Measurements from ENCODE around the gene SEMA3B. TPM values are rescaled to one million over a fixed set of nuclear protein-coding genes. Genes with fewer than 3 reads are reported as not detected.

Gene SEMA3B
- total RNA-seq, 6 donors from 2014 or later = 98.3 to 242 (median 122) TPM

GRCh38 chr3:50254577-50255250 is 14.2 kb upstream of the SEMA3B start:
- peaks cover 19 to 86% (median 66%) of the 10 kb centered on the region in 4 donors for H3K36me3 ChIP-seq
- ATAC-seq (ENCODE audit: low FRiP score in 2 of 2) = peak; percentile 64 to 72
- 62 to 63% methylated on average over 7 to 8 of the region's 8 CpGs for WGBS, 2 donors
- H3K27ac ChIP-seq = peak overlapping the region; percentile 91 to 98 (median 95)
- no peak overlapping the region for H3K4me3 ChIP-seq
- peak in 1 of 2 donors; percentile 86 for DNase-seq
- peaks cover 77 to 99% (median 96%) of the 10 kb centered on the region in 4 donors for H3K4me1 ChIP-seq
- peaks cover 0 to 7% (median 0%) of the 10 kb centered on the region in 4 donors for H3K9me3 ChIP-seq
- TF ChIP-seq POLR2AphosphoS5 (IDR thresholded peaks at IDR 0.05) (peak; percentile 84 to 92), EP300 (IDR thresholded peaks at IDR 0.05) (peak; percentile 35 to 93 (median 75)), POLR2A (IDR thresholded peaks at IDR 0.05) (peak in 1 of 4 donors; percentile 53), CTCF (IDR thresholded peaks at IDR 0.05) (no peak)
- H3K27me3 ChIP-seq = no peaks in the 10 kb centered on the region

GRCh38 chr3:50255251-50255615 is 13.7 kb upstream of the SEMA3B start:
- DNase-seq = no peak

GRCh38 chr3:50256978-50257890 is 11.7 kb upstream of the SEMA3B start:
- H3K27ac ChIP-seq = peak overlapping the region; percentile 94 to 98 (median 96)
- no peak overlapping the region for H3K4me3 ChIP-seq
- peaks cover 71 to 95% (median 91%) of the 10 kb centered on the region in 4 donors for H3K4me1 ChIP-seq
- DNase-seq = no peak
- peaks cover 19 to 69% (median 59%) of the 10 kb centered on the region in 4 donors for H3K36me3 ChIP-seq
- WGBS, 2 donors = 89% methylated on average over 17 to 20 of the region's 20 CpGs
- no peak for ATAC-seq (ENCODE audit: low FRiP score in 2 of 2)
- no peaks in the 10 kb centered on the region for H3K27me3 ChIP-seq
- TF ChIP-seq CTCF (IDR thresholded peaks at IDR 0.05) = peak in 5 of 6 experiments; percentile 30 to 51 (median 42)
- TF ChIP-seq EP300 (IDR thresholded peaks at IDR 0.05) = no peak
- H3K9me3 ChIP-seq = peaks cover 0 to 7% (median 0%) of the 10 kb centered on the region in 4 donors

More at GRCh38 chr3:50255251-50255615, 13.7 kb upstream of the SEMA3B start:
- peaks cover 19 to 84% (median 66%) of the 10 kb centered on the region in 4 donors for H3K36me3 ChIP-seq
- H3K27me3 ChIP-seq = no peaks in the 10 kb centered on the region
- H3K4me3 ChIP-seq = no peak overlapping the region
- no peak for TF ChIP-seq EP300 (IDR thresholded peaks at IDR 0.05)
- no peak for TF ChIP-seq POLR2AphosphoS5 (IDR thresholded peaks at IDR 0.05)
- TF ChIP-seq POLR2A (IDR thresholded peaks at IDR 0.05) = no peak
- TF ChIP-seq CTCF (IDR thresholded peaks at IDR 0.05) = no peak
- H3K9me3 ChIP-seq = peaks cover 0 to 7% (median 0%) of the 10 kb centered on the region in 4 donors
- no peak for ATAC-seq (ENCODE audit: low FRiP score in 2 of 2)
- H3K27ac ChIP-seq = peak overlapping the region; percentile 91 to 98 (median 95)
- WGBS, 2 donors = 75 to 89% methylated on average over 9 of the region's 9 CpGs
- H3K4me1 ChIP-seq = peaks cover 73 to 98% (median 94%) of the 10 kb centered on the region in 4 donors

GRCh38 chr3:50258029-50258680 is 10.8 kb upstream of the SEMA3B start:
- H3K9me3 ChIP-seq = peaks cover 0 to 7% (median 0%) of the 10 kb centered on the region in 4 donors
- DNase-seq = no peak
- peaks cover 65 to 86% (median 82%) of the 10 kb centered on the region in 4 donors for H3K4me1 ChIP-seq
- WGBS, 2 donors = 71 to 74% methylated on average over 13 to 17 of the region's 17 CpGs
- peak overlapping the region; percentile 94 to 98 (median 96) for H3K27ac ChIP-seq
- TF ChIP-seq EP300 (IDR thresholded peaks at IDR 0.05) (peak in 1 of 4 donors; percentile 27), POLR2A (IDR thresholded peaks at IDR 0.05) (no peak), POLR2AphosphoS5 (IDR thresholded peaks at IDR 0.05) (peak; percentile 21 to 49)
- no peak overlapping the region for H3K4me3 ChIP-seq
- ATAC-seq (ENCODE audit: low FRiP score in 2 of 2) = no peak
- H3K27me3 ChIP-seq = no peaks in the 10 kb centered on the region
- H3K36me3 ChIP-seq = peaks cover 16 to 60% (median 50%) of the 10 kb centered on the region in 4 donors

Data from upper lobe of left lung (tissue), 6 donors.